Ascending aorta (tissue), 2 donors: ENCODE results near the gene RBBP8NL. TPM values are rescaled to one million over a fixed set of nuclear protein-coding genes. Genes with fewer than 3 reads are reported as not detected.
A peak's percentile ranks its signal among the peaks of the same experiment; 100 is the strongest.
"Not testable (repeated sequence)": the region's sequence is repeated elsewhere in the genome, so short reads cannot be mapped to it uniquely, and the experiment has no call there.

Experiments
- DNase-seq, 2 donors: peaks; one replicate each; pipeline ENCODE4 v3.0.0-alpha.2; 2019; ENCODE audit warnings: low spot score in 2 of 2
- H3K27ac ChIP-seq, 2 donors: fragments of 200-600 bp; sonication (generic); one replicate each; pipeline ENCODE4 v1.5.1; 2016 to 2017; ENCODE audit warnings: mild to moderate bottlenecking in 1 of 2
- H3K27me3 ChIP-seq: fragments of 200-600 bp; sonication (generic); one replicate; pipeline ENCODE4 v1.5.1; 2017
- H3K36me3 ChIP-seq, 2 donors: fragments of 200-600 bp; sonication (generic); one replicate each; pipeline ENCODE4 v1.5.1; 2016
- H3K4me1 ChIP-seq, 2 donors: fragments of 200-600 bp; sonication (generic); one replicate each; pipeline ENCODE4 v1.5.1; 2016 to 2017; ENCODE audit warnings: mild to moderate bottlenecking in 1 of 2
- H3K4me3 ChIP-seq, 2 donors: fragments of 200-600 bp; sonication (generic); one replicate each; pipeline ENCODE4 v1.5.1; 2016 to 2017; ENCODE audit warnings: mild to moderate bottlenecking in 1 of 2
- H3K9me3 ChIP-seq, 2 donors: fragments of 200-600 bp; sonication (generic); one replicate each; pipeline ENCODE4 v1.5.1; 2016
- intact Hi-C: fragments of 100-400 bp; cut with DNase I; formaldehyde crosslinking; loops from one replicate; pipeline ENCODE4 v1.15.1; 2023
- total RNA-seq: library from RNA; depleted of rRNA; stranded (reverse); fragments of >200 nt; gene quantifications from one replicate; pipeline ENCODE4 v1.1.0, GENCODE V29; 2016
- TF ChIP-seq, protein P1 (sequence below), 3 experiments: fragments of 200-600 bp in 2 of 3; fragments of 450-650 bp in 1 of 3; sonication (generic) in 2 of 3; IDR thresholded peaks; one replicate each; pipeline ENCODE4 v1.5.1; 2016 to 2019; ENCODE audit warnings: antibody characterized with exemption in 3 of 3, mild to moderate bottlenecking in 1 of 3, moderate library complexity in 1 of 3

The RBBP8NL gene
- total RNA-seq, 1 donor from 2014 or later, result not detected

DNA sequence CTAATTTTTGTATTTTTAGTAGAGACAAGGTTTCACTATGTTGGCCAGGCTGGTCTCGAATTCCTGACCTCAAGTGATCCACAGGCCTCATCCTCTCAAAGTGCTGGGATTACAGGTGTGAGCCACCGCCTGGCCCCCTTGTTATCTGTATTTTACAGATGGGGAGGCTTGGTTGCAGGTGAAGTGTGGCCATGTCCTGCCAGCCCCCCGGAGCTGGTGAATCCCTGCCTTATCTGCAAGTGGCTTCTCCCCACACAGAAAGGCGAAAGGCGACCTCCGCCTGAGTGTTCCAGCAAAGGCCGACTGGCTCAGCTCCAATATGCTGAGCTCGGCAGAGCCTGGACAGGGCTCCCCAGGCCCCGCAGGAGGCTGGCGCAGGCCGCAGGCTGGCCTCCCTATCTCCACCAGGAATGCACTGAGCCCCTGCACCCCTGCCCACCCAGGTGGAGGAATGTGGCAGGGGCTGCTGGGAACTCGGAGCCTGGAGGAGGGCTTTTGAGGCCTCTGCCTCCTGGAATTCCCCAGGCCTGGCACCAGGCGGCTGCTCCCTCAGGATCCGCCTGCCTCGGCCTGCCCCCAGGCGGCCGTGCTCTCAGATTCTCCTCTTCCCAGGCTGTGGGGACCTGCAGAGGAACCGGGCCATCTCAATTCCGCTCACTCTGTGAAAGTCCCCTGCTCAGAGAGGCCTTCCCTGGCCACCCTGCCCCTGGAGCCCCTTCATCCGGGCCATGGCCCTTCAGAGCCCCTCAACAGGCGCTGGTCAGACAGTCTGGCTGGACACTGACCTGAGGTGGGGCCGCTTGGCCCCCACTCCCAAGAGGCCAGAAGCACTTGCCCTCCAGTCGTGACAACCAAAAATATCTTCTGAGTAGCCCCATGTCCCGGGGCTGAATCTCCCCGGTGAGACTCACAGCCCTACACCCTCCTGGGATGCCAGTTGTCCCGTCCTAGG lies 51.0 kb downstream of the RBBP8NL start:
- intact Hi-C loops, result loop anchor here (1.0 to 10.0 kb wide), 2 partner anchors 24 to 232 kb away; partner anchors contain the start of genes PSMA7 and SS18L1
- no peak overlapping the region for H3K4me3 ChIP-seq
- no peak for DNase-seq

DNA sequence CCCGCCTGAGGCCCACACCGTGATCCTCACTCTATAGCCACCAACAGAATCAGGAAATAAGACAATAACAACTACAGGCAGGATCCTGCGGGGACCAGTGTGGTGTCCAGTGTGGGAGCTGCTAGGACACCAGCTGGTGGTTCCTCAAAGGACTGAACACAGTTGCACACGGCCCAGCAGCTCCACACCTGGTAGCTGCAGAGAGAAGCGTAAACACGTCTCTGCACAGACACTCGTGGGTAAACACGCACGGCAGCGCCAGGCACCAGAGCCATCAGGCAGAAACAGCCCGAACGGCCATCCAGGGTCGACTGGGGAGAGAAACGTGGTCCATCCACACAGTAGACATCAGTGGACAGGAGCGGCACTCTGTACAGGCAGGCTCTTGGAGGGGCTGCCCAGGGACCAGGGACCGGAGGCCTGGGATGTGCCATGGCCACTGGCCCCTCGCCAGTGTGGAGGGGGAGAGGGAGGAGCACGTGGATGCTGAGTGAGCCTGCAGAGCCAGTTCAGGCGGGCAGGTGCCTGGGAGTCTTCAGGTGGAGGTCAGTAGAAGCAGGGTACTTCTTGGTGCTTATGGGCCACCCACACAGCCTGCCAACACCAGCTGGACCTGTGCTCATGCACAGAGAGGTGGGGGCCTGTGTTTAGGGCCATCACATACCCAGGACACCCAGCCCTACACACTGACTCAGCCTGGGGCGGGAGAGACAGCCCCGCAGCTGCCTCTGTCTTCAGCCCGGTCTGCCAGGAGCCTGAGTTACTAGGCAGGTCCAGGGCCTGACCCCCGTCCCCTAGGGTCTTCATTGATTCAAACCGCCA lies 52.8 kb downstream of the RBBP8NL start:
- Histone ChIP-seq H3K4me3 (no peak overlapping the region), H3K9me3 (no peaks in the 10 kb centered on the region), H3K27ac (peak overlapping the region; percentile 46 to 71), H3K27me3 (no peaks in the 10 kb centered on the region), H3K4me1 (peaks cover 18 to 63% of the 10 kb centered on the region in 2 donors), H3K36me3 (no peaks in the 10 kb centered on the region)
- TF ChIP-seq, protein P1, sequence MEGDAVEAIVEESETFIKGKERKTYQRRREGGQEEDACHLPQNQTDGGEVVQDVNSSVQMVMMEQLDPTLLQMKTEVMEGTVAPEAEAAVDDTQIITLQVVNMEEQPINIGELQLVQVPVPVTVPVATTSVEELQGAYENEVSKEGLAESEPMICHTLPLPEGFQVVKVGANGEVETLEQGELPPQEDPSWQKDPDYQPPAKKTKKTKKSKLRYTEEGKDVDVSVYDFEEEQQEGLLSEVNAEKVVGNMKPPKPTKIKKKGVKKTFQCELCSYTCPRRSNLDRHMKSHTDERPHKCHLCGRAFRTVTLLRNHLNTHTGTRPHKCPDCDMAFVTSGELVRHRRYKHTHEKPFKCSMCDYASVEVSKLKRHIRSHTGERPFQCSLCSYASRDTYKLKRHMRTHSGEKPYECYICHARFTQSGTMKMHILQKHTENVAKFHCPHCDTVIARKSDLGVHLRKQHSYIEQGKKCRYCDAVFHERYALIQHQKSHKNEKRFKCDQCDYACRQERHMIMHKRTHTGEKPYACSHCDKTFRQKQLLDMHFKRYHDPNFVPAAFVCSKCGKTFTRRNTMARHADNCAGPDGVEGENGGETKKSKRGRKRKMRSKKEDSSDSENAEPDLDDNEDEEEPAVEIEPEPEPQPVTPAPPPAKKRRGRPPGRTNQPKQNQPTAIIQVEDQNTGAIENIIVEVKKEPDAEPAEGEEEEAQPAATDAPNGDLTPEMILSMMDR (IDR thresholded peaks at IDR 0.05), result no peak
- DNase-seq, result no peak
- intact Hi-C loops, result loop anchor here (10.0 kb wide), 1 partner anchor 230 kb away; the partner anchor contains the start of genes PSMA7 and SS18L1

More for the DNA sequence above, 51.0 kb downstream of the RBBP8NL start:
- peak overlapping the region; percentile 46 to 71 for H3K27ac ChIP-seq
- H3K36me3 ChIP-seq, result no peaks in the 10 kb centered on the region
- TF ChIP-seq, protein P1 (IDR thresholded peaks at IDR 0.05), result peak; percentile 65 to 84 (median 71)
- no peaks in the 10 kb centered on the region for H3K9me3 ChIP-seq
- peaks cover 16 to 48% of the 10 kb centered on the region in 2 donors for H3K4me1 ChIP-seq
- H3K27me3 ChIP-seq, result no peaks in the 10 kb centered on the region

DNA sequence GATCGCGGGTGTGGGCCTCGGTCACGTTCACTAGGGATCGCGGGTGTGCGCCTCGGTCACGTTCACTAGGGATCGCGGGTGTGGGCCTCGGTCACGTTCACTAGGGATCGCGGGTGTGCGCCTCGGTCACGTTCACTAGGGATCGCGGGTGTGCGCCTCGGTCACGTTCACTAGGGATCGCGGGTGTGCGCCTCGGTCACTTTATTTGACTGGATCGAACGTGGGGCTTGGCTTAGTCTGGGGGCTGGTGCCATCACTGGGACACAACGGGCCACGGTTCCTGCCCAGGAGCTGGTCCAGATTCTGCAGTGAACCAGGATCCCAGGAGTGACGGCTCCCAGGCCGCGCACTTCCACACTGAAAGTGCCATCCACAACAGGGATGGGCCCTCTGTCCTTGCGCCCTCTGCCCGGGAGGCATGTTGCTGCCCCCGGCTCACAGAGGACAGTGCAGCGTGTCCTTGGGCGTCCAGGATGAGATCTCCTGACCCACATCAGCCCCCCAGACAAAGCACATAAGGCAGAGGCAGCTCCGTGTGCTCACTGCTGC lies 53.6 kb downstream of the RBBP8NL start:
- H3K9me3 ChIP-seq, DNase-seq, H3K4me3 ChIP-seq, H3K36me3 ChIP-seq, H3K27me3 ChIP-seq: not testable (repeated sequence)
- intact Hi-C loops, result loop anchor here (10.0 kb wide), 1 partner anchor 229 kb away; the partner anchor contains the start of genes PSMA7 and SS18L1
- peaks cover 24 to 72% of the 10 kb centered on the region in 2 donors for H3K4me1 ChIP-seq
- peak overlapping the region in 1 of 2 donors; percentile 46 for H3K27ac ChIP-seq

DNA sequence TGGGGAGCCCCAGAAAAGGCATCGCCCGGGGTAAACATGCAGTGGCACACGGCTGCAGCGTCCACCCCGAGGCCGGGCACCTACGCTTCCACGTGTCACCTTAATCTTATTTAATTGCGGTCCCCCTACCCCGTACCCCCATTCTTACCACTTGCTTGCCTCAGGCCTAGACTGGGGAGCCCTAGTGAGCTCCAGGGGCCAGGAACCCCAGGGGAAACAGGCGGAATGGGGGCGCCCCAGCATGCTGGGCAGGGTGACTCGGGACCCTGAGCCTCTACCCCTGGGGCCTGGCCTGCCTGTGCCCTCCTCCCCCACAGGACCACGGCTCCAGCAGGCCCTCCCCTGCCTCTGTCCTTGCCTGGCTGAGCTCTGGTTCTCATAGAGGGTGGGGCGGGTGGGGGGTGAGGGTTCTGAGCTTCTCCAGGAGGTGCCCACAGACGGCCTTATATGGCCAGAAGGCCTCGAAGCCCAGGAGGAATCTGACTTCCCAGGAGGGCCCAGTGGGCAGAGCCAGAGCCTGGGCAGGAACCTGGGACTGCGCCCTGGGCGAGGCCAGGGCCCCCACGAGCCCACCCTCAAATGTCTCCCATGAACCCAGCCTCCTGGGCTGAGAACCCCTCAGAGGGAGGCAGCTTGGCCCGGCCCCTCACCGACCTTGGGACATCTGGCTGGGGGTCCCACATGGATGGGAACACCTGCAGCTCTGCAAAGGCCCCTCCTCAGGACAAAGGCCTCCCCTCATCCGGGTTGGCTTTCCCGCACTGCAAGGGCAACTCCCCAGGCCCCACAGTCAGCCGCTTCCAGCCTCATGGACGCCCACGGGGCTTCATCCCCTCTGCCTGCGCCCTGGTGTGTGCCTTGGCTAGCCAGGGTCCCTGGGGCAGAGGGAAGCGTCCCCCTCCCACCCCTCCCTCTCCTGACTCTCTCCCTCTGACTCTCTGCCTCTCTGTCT lies 55.0 kb downstream of the RBBP8NL start:
- Histone ChIP-seq H3K27ac (peak overlapping the region; percentile 76 to 78), H3K27me3 (no peaks in the 10 kb centered on the region), H3K9me3 (no peaks in the 10 kb centered on the region), H3K4me1 (peaks cover 30 to 73% of the 10 kb centered on the region in 2 donors), H3K4me3 (no peak overlapping the region), H3K36me3 (no peaks in the 10 kb centered on the region)
- intact Hi-C loops, result loop anchor here (10.0 kb wide), 1 partner anchor 228 kb away; the partner anchor contains the start of genes PSMA7 and SS18L1
- no peak for DNase-seq
- TF ChIP-seq, protein P1 (IDR thresholded peaks at IDR 0.05), result no peak

DNA sequence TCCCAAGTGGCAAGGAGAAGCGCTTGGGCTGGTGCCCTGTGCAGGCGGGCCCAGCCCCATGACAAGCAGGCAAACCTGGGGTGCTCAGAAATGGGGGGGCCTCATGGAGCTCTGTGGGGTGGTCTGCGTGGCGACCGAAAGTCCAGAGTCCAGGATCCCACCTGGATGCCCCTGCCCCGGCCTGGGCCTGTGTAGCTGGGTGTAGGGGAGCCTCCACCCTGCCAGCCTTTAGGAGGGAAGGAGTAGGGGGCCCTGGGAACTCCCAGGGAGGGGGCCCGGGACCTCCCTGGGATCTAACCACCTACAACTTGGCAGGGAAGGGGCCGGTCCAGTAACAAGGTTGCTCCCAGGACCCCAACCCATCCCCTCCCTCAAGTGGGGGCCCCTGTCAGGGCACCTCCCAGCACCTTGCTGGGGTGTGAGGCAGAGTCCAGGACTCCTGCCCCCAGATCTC lies 55.7 kb downstream of the RBBP8NL start:
- TF ChIP-seq, protein P1 (IDR thresholded peaks at IDR 0.05), result no peak
- H3K36me3 ChIP-seq, result no peaks in the 10 kb centered on the region
- no peaks in the 10 kb centered on the region for H3K27me3 ChIP-seq
- no peak overlapping the region for H3K4me3 ChIP-seq
- DNase-seq, result no peak
- H3K9me3 ChIP-seq, result no peaks in the 10 kb centered on the region
- intact Hi-C loops, result loop anchor here (10.0 kb wide), 1 partner anchor 227 kb away; the partner anchor contains the start of genes PSMA7 and SS18L1
- peak overlapping the region; percentile 78 to 98 for H3K27ac ChIP-seq
- peaks cover 28 to 66% of the 10 kb centered on the region in 2 donors for H3K4me1 ChIP-seq
